GM18870 (cell line): ENCODE measurements around the gene IER3.

Experiments used
- ATAC-seq: cut with Tn5 transposase; IDR thresholded peaks from one replicate; pipeline ENCODE4 v1.9.1; 2021; ENCODE audit warnings: moderate library complexity; ENCODE audit not compliant: unreplicated experiment

Gene IER3

DNA sequence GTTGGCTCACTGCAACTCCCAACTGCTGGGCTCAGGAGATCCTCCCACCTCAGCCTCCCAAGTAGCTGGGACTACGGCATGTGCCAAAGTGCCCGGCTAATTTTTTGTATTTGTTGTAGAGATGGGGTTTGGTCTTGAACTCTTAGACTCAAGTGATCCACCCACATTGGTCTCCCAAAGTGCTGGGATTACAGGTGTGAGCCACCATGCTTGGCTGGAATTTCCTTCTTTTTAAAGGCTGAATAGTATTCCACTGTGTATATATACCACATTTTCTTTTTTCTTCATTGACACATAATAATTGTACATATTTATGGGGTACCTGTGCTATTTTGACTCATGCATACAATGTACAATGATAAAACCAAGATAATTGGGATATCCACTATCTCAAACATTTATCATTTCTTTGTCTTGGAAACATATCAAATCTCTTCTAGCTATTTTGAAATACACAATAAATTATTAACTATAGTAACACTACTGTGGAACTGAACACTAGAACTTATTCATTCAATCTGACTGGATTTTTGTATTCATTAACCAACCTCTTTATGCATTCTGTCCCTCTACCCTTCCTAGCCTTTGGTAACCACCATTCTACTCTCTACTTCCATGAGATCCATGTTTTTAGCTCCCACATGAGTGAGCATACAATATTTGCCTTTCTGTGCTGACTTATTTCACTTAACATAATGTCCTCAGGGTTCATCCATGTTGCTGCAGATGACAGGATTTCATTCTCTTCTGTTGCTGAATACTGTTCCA is 35.1 kb downstream of the IER3 start:
- no peak for ATAC-seq

DNA sequence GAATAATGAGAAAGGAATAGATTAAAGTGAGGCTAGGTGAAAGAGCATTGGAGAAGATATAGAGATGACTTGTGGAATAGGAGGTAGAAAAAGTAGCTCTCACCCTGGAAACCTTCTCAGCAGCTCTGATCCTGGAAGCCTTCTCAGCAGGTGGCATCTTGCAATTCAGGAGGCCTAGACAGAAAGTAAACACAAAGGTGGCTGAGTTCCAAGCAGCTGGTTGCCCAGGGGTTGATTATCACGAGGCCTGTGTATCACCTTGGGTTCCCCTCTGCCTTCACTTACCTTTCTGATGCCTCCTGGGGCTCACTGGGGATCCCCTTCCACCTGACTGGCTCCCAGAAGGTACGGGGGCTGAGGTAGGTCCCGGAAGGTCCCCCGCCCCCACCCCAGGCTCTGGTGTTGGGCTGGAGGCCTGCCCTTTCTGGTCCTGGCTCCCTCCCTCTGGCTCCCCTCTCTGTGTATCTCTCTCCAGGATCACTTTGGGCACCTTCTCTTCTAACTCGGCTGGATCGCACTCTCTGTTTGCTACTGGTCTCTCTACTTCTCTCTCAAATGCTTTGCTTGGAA is 37.0 kb downstream of the IER3 start:
- ATAC-seq: no peak

DNA sequence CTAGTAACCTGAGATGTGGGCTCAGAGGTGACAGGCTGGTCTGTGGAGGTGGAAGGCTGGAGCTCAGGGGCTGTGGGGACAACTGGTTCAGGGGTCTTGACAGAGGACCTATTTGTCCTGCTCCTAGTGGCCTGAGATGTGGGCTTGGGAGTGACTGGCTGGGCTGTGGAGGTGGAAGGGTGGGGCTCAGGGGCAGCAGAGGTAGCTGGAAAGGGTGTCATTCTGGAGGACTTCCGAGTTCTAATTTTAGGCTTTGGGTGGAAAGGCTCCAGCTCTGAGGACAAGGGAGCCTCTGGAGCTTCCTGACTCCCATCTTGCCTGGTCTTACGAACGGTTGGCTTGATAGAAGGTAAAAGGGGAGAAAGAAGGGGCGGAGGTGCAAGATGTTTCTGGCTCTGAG is 38.7 kb downstream of the IER3 start:
- no peak for ATAC-seq

DNA sequence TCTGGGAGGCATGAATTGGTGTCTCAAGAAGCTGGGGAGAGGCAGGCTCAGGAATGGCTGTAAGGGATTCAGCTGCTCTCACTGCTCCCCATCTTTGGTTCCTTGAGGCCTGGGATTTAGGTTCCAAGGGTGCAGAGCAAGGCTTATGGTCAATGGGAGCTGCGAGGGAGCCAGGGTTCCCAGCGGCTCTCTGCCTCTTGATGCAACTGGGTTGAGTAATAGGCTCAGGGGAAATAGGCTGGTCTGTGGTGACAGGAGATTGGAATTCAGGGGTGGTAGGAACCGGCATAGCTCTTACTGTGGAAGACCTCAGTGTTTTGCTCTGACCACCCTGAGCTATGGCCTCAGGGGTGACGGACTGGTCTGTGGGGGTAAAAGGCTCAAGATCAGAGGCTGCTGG is 40.5 kb downstream of the IER3 start:
- no peak for ATAC-seq

DNA sequence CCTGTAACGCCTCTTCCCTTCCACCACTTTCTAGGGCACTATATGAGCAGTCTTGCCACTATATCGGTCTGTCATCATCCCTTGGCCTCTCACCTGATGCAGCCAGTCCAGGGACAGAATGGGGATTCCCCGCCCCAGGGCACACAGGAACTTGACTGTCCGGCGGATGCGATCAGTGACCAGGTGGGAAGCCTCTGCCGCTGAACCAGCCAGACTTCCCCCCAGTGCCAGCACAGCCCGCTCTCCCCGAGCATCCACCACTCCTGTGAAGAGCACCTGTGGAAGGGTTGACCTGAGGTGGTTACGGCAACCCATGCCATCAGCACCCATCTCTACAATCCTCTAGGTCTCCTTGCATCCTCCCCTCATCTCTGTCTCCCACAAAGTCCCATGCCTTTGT is 41.3 kb downstream of the IER3 start:
- no peak for ATAC-seq

DNA sequence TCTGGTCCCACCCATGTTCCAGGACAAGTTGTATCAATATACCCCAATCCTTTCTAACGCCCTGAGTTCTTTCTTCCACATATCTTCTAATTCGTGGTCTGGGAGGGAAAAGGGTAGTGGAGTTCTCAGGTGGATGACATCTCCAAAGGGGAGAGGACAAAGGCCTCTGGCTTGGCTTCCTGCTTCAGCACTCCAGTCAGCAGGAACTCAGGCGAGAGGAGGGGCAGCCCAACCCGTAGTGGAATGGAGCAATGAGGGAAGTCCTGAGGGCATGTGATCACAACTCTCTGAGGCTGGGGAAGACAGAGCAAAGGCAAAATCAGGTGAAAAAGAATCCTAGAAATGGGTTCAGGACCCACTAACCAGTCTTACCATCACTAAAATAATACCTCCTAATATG is 44.0 kb downstream of the IER3 start:
- no peak for ATAC-seq

DNA sequence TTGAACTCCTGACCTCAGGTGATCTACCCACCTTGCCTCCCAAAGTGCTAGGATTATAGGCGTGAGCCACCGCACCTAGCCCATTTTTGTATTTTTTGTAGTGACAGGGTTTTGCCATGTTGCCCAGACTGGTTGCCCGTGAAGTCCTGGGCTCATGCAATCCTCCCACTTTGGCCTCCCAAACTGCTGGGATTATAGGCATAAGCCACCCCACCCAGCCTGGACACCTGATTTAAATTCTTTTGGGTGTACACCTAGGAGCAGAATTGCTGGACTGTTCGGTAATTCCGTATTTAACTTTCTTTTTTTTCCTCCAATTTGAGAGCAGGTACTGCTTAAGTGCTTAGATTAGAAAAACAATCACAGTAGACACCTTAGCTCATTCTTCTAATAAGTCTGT is 47.9 kb downstream of the IER3 start:
- no peak for ATAC-seq
